HG03095 (cell line): ENCODE results near the gene MEOX1.

Experiments used
- ATAC-seq: cut with Tn5 transposase; IDR thresholded peaks from one replicate; pipeline ENCODE4 v1.9.1; 2021; ENCODE audit warnings: moderate library complexity; ENCODE audit not compliant: unreplicated experiment

The MEOX1 gene

DNA sequence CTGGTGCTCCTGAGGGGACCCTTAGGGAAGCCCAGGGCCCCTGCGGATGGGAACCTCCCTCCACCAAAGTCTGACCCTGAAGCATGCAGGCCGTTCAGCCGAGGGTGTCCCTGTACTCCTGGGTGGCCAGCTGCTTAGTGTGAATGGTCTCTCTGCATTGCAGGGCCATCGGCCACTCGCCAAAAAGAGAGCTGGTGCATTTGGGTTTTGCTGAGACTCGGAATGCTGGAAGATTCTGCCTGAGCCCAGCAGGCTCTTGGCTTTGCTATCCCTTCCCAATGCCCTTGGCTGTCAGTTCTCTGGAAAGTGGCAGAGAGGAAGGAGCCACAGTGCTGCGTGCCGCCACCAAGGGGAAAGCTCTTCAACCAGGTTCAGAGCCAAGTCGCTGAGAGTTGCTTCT, 2.8 kb downstream of the MEOX1 start:
- ATAC-seq = no peak

DNA sequence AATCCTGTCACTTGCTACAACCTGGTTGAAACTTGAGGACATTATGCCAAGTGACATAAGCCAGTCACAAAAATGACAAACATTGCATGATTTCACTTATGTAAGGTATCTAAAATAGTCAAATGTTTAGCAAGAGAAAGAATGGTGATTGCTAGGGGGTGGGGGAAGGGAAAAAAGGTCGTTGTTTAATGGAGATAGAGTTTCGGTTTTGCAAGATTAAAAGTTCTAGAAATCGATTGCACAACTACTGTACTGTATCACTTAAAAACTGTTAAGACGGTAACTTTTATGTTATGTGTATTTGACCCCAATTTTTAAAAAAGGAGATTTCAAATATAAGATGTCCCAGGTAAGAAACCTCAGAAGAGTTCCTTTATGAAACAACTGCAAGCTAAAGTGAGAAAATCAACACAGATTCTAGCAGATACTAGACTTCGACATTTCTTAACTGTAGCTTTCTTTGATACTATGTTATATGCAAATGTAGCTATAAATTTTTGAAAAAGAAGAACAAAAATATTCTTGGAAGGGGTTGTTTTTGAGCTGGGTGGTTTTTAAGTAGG, 5.9 kb downstream of the MEOX1 start:
- no peak for ATAC-seq

DNA sequence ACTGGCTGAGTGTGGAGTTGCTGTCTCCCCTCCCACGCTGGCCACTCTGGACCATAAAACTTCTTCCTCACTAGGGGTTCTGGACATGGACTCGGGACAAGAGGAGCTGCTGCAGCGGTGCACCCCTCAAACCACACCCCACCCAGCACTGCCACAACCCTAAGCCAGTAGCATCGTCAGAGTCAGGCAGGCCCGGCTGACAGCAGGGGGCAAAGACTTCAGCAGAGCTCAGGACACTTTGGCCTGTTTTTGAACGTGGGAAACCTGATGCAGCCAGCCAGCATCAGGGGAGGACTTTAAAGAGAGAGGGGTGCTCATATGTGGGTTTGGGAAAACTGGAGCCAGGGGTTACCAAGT, 9.6 kb downstream of the MEOX1 start:
- ATAC-seq = no peak

DNA sequence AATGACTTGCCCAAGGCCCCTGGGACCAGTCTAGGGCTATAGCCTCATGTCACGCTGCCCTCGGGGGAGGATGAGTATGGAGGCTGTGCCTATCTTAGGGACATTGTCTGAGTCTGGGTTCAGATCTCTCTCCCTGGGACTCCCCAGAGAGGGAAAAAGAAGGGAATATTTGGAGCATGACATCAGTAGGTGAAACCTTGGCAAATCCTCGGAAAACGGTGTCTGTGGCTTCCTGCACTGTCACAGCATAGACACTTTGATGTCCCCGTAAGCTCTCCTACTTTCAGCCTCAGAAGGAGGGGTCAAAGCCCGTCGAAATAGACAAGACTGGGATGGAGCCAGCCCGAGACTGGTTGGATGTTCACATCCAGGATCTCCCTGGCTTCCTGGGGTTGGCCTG, 11.3 kb downstream of the MEOX1 start:
- no peak for ATAC-seq

DNA sequence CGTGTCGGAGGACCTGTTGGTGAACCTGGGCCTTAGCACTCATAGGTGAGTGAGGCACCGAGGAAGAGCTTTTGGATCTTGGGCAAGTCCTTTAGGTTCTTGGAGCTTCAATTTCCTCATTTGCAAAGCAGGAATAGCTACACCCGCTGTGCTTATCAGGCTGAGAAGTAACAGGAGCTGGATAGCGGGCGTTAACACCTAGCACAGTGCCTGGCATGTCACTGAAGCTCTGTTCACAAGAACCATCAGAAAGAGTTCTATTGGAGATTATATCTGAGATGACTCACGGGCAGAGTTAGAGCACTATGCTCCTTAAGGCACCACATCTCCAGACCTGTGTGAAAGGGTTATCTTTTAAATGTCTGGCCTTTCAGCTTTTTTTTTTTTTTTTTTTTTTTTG, 12.8 kb downstream of the MEOX1 start:
- no peak for ATAC-seq

DNA sequence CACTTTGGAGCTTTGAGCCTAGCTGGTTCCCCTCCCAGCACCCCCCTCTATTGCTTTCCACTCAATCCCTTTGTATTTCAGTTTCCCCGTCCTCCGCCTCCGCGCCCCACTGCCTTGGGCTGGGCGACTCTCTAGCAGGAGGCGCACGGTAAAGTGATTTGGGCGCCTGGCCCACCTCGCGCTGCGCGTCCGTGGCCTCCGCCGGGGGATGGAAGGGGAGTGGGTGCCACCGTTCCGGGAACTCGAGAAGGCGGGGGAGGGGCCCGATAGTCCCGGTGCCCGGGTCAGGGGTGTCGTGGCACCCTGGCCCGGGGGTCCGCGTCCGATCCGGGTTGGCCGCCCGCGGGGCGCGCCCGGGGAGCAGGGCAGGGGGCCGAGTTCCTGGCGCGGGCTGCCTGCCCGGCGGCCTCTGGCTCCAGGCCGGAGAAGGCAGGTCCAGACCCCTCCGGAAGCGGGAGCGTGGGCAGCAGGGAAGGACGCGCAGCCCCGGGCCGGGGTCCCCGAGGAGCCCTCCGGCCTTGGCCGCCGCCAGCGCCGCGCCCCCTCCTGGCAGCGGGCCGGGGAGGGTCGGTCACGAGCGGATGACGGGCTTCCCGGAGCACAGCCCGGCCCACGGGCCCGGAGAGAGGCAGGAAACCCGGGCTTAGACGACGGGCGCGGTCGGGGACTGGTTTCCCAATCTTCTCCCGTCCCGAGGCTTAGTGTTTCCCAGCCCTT, 15.8 kb downstream of the MEOX1 start:
- no peak for ATAC-seq

DNA sequence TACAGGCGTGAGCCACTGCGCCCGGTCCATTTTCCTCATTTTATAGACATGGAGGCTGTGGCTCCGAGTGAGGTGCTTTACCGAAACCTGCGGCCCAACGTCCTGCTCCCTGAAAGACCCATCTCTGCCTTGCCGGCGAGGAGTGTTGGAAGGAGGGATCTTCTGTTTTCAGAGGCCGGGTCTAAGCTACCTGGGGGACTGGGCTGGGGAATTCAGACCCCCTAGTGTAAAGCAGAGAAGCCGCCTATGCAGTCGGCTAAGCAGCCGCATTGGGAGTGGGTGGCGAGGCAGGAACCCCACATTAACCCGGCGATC, 16.3 kb downstream of the MEOX1 start:
- ATAC-seq = no peak

DNA sequence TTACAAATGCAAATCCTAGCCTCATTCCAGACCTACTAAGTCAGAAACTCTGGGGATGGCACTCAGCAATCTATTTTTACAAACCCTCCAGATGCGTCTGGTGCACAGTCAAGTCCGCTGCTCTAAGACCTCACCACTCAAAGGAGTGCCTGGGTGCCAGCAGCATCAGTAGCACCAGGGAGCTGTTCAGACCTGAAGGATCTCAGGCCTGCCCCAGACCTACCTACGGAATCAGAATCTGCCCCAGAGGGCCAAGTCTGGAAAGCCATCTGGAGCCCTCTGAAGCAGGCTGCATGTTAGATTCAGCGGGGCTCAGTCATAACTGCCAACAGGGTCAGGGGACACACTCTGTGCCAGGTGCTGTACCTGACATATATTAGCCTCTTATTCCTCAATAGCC, 17.6 kb downstream of the MEOX1 start:
- no peak for ATAC-seq

DNA sequence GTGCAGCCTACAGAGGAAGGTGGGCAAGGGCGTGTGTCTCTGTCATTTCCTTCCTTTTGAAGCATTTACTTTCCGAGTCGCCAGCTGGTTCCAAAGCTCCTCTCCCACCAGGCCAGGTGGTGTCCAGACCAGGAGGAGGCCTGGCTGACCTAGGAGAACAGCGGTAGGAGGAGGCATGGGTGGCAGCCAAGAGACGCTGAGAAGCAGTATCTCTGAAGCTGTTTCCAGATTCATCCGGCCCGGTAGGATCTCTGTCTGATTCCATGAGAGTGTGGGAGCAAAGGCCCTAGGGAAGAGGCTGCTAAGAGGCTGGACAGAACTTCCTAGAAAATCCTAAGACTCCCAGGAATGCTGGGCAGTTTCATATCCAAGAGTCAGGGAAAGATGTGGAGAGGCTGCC, 20.3 kb downstream of the MEOX1 start:
- ATAC-seq = no peak

DNA sequence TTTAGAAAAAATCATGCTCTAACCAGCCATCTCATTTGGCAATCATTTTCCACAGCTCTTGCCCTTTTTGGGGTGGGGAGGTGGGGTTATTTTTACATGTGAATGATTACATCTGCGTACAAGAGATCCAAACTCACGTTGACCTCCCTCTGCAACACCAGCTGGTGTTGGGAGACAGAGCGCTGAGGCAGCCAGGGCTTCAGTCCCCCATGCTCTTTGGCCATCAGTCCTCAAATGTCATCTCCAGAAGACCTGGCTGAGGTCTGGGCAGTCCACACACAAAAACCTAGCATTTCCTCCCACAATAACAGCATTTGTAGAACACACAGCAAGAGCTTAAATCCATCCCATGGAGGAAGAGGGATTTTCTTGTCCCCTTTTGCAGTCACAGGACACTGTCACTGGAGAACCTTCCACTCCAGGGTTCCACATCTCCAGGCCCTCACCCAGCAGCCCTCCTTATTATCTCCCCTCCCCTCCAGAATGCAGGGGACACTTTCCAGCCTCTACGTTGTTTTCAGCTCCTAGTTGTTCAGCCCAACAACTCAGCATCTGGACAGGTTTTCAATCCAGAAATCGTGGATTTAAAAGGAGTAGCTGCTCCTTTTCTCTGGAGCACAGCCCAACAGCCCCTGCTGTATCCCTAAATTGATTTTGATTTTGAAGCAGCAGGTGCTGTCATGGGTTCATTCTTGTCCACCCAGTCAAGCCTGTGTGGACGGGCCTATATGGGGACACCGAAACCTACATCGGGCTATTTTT, 21.1 kb downstream of the MEOX1 start:
- ATAC-seq = no peak

DNA sequence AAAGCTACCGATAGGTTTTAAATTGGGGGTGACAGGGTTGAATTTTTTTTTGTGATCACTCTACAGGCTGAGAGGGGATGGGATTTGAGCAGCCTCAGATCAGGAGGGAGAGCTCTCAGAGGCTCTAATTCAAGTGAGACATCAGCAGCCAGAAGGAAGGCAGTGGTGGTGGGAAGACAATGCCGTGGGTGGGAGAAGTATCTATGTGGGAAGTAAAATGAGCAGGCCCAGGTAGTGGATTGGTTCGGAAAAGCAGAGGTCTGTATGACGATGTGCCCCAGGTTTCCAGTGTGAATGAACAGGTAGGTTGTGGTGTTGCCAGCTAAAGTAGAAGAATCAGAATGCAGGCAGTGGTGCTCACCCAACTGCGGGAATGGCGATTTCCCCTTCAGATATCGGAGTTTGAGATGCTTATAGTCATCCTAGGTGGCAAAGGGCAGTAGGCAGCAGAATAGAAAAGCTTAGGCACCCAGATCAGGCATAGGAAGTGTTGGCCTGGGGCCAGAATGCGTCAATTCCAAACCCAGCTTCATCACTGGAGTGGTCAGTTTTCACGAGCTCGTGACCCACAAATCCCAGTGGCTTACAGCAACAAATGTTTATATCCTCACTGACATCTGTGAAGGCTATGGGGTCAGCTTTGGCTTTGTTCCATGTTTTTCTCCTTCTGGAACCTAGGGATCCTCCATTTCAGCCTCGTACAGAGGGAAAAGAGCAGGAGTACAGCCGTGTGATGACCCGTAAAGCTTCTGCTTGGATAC, 24.0 kb downstream of the MEOX1 start:
- no peak for ATAC-seq

DNA sequence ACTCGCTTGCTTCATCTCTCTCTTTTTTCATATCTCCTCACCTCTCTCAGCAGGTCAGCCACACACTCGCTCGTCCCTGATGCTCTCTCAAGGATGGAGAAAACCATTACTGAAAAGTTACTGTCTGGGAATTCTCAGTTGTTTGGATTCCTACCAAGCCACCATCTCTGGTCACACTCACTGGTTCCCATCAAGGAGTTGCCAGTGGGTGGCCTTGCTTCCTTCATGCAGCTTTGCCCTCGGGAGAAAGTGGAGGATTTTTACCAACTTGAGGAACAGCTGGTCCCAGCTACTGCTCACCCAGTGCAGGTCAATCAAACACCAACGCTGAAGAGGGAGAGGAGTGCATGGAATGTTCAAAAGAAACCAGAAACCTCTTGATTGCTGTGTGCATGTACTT, 25.3 kb downstream of the MEOX1 start:
- no peak for ATAC-seq

DNA sequence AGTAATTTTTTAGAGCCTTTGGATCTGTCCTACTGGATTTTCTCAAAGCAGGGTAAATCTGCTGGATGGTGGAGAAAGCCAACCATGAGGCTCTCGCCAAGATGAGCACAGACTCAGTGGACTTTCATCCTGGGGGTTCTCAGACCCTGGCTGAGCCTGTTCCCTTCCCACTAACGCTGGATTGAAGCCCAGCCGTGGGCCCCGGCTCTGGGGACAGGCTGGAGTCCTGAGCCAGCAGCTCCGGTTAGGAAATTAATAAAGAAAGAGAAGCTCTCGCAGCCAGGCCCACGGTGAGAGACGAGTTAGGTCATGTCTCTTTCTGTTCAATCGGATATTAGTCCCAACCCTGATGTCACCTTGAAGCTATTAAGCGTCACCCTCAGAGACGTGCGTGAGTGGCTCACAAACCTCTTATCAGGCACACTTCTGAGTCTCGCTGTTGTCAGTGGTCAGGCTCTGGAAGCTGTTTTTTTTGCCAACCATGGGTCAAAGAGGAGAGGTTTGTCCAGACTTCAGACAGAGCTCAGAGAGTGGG, 27.1 kb downstream of the MEOX1 start:
- no peak for ATAC-seq

DNA sequence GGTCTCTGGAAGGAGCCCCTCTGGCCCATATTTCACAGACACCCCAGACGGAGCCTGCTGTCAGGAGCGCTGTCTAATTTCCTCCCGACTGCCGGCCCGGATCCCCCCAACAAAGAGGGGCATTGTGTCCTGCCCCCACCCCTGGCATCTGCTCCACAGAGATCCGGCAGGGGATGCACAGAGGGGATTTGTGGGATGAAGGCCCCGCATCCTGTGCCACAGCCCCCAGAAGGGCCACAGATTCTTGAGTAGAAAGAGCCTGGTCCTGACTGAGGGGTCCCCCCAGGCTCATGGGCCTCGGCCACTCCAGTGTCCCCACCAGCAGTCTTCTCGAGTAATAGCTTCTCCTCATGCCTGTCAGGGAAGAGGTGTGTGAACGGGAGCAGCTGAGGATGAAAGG, 29.5 kb downstream of the MEOX1 start:
- ATAC-seq = no peak

DNA sequence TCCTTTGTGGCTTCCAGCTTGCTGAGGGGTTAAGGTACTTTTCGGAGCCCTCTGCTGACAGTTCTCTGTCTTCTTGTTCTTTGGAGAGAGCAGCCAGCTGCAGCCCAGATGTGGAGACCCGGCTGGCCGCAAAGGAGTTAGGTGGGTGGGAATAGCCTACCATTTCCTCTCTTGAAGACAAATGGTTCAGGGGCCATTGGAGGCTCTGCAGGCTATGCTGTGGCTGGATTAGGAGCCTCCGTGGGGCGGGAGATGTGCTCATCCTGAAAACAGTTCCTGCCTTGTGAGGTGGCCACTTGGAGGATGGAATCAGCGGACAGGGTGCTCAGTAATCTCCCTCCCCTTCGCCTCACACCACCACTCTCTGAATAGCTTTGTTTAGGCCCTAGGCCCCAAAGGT, 30.3 kb downstream of the MEOX1 start:
- ATAC-seq = no peak

DNA sequence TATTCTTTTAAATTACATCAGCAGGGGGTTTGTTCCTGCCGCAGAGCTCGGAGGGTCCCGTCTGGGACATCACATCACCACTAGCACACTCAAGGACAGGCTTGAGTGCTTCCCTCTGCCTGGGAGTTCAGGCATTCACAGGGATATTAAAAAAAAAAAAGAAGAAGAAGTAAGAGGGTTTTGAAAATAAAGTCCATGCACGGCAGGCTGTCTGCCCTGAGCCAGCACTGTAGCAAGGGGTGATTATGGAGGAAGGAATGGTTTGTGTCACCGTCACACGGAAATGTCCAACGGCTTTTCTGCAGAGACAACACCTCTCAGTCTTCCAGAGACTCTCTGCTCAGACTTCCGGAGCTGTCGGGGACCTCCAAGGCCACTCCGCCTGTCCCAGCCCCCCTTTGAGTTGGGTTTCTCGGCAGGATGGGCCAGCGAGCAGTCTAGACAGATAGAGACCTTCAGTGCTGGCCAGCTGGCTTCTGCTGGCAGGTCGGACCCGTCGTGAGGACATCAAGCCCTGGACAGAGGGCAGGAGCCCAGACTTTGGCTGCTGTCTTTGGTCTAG, 33.6 kb downstream of the MEOX1 start:
- ATAC-seq = no peak

DNA sequence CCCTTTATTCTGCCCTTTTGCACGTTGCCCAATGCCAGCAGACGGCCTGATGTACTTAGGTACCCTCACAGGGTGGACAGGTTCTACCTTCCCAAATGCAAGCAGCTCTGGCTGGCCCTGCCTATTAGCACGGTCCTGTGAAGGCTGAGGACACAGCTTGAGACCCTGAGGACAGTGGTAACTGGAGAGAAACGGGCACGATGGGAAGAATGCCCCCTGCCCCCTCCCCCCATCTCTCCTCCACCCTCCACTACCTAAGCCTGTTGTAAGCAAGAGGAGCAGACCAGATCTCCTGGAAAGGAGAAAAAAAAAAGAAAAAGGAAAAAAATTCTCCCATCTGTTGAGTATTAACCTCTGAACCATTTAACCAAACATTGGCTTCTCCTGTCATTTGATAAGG, 34.1 kb downstream of the MEOX1 start:
- ATAC-seq = no peak

DNA sequence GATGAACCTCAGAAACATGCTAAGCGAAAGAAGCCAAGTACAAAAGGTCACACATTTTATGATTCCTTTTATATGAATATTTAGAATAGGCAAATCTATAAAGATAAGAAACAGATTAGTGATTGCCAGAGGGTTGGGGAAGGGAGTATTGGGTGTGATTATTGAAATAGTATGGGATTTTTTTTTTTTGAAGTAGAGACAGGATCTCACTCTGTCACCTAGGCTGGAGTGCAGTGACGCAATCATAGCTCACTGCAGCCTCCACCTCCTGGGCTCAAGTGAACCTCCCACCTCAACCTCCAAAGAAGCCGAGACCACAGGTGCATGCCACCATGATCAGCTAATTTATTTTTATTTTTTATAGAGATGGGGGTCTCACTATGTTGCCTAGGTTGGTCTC, 35.7 kb downstream of the MEOX1 start:
- no peak for ATAC-seq

DNA sequence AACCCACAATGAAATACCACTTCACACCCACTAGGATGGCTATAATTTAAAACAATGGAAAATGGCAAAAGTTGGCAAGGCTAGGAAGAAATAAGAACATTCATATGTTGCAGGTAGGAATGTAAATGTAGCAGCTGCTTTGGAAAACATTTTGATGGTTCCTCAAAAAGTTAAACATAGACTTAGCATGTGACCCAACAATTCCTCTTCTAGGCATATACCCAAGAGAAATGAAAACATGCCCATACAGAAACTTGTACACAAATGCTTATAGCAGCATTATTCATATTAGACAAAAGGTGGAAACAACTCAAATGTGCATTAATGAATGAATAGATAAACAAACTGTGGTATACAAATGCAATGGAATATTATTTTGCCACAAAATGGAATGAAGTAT, 36.1 kb downstream of the MEOX1 start:
- no peak for ATAC-seq

DNA sequence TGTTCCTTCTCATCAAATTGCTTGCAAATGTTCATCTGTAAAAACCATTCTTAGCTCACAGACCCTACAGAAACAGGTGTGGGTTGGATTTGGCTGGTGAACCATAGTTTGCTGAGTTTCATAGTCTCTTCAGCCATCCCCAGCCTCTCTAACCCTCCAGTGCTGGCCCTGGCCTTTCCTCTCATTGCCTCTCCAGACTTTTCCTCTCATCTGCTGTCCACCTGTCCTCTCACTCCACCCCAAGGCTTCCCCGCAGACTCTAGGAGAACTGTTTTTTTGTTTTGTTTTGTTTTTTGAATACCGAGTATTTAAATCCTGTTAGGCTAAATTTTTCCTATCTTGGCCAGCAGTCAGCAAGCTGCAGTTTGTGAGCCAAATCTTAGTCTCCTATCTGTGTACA, 41.1 kb downstream of the MEOX1 start:
- ATAC-seq = no peak

DNA sequence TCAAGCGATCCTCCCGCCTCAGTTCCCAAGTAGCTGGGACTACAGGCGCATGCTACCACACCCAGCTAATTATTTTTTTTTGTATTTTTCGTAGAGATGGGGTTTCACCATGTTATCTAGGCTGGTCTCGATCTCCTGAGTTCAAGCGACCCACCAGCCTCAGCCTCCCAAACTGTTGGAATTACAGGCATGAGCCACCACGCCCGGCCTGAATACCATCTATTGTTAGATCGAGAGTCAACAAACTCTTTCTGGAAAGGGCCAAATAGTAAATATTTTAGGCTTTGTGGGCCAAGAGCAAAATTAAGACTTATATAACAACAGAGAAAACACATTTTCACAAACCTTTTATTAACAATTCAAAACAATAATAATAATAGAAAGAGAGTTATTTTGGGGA, 41.6 kb downstream of the MEOX1 start:
- no peak for ATAC-seq
